ENCODE results near the gene HSP90B1. TPM values are rescaled to one million over a fixed set of nuclear protein-coding genes. Genes with fewer than 3 reads are reported as not detected.
A peak's percentile ranks its signal among the peaks of the same experiment; 100 is the strongest.

Gene HSP90B1
- total and polyA plus RNA-seq, 9 of the 15 experiments (the other 6 are each of a cell fraction or from before 2014, with no cell fraction given), result 196 to 719 (median 557) TPM

- TF ChIP-seq NCOA2 (IDR thresholded peaks at IDR 0.05; ENCODE audit: partially characterized antibody in 2 of 2) (no peak), SAP30 (IDR thresholded peaks at IDR 0.05; ENCODE audit: borderline replicate concordance, insufficient read depth, low read depth, low read length, poor library complexity, severe bottlenecking) (peak; percentile 48), MEIS2 (IDR thresholded peaks at IDR 0.05; ENCODE audit: partially characterized antibody) (no peak), POLR2H (tag; IDR thresholded peaks at IDR 0.05; ENCODE audit: low read depth) (no peak), SETDB1 (IDR thresholded peaks at IDR 0.05; ENCODE audit: low read length) (no peak), SOX6 (IDR thresholded peaks at IDR 0.05) (no peak), NFE2 (IDR thresholded peaks at IDR 0.05; ENCODE audit: low read depth) (no peak), HDAC3 (IDR thresholded peaks at IDR 0.05; ENCODE audit: borderline replicate concordance, partially characterized antibody) (no peak), ZNF311 (CRISPR knock-in tag; IDR thresholded peaks at IDR 0.05) (no peak), TBL1XR1 (IDR thresholded peaks at IDR 0.05; ENCODE audit: low read length in 2 of 2) (no peak), MAX (CRISPR knock-in tag; IDR thresholded peaks at IDR 0.05) (peak; percentile 55), ZNF124 (CRISPR knock-in tag; IDR thresholded peaks at IDR 0.05) (no peak; the same call in 1 of the 2 replicates), ZBED1 (IDR thresholded peaks at IDR 0.05) (0 out of 2 replicates have a peak, but pooled peaks have one; percentile 18), ZNF511 (CRISPR knock-in tag; IDR thresholded peaks at IDR 0.05) (peak; percentile 77), TCF15 (CRISPR knock-in tag; IDR thresholded peaks at IDR 0.05) (no peak), TAL1 (IDR thresholded peaks at IDR 0.05) (no peak), TRIM25 (IDR thresholded peaks at IDR 0.05; ENCODE audit: borderline replicate concordance) (no peak), HDAC1 (IDR thresholded peaks at IDR 0.05) (no peak), BCL6 (CRISPR knock-in tag; IDR thresholded peaks at IDR 0.05) (no peak), NFYB (IDR thresholded peaks at IDR 0.05; ENCODE audit: extremely low read depth, insufficient read length) (no peak), RREB1 (CRISPR knock-in tag; IDR thresholded peaks at IDR 0.05) (no peak), ZNF436 (CRISPR knock-in tag; IDR thresholded peaks at IDR 0.05) (no peak)
Observed at GRCh38 chr12:103956509-103957027, 26.4 kb downstream of the HSP90B1 start (continued).

Measured in K562 (cell line).